Liver (tissue), 9 donors: ENCODE results near the gene TSPAN32. TPM values are rescaled to one million over a fixed set of nuclear protein-coding genes. Genes with fewer than 3 reads are reported as not detected.

ENCODE experiments used
- DNase-seq: peaks from one replicate; pipeline ENCODE4 v3.0.0-alpha.2; 2017; ENCODE audit warnings: low spot score
- H3K27ac ChIP-seq, 2 donors: one replicate each; pipeline ENCODE4 v1.7.0; 2013; ENCODE audit warnings: inconsistent platforms in 2 of 2, low read length in 2 of 2, control low read depth in 1 of 2, low read depth in 1 of 2, mild to moderate bottlenecking in 1 of 2
- H3K27me3 ChIP-seq, 4 donors: one replicate each; pipeline versions ENCODE4 v1.6.1 to v1.7.0; 2013; ENCODE audit warnings: low read length in 3 of 4, inconsistent platforms in 1 of 4, mild to moderate bottlenecking in 1 of 4, moderate library complexity in 1 of 4; ENCODE audit not compliant: control insufficient read depth in 4 of 4, insufficient read depth in 4 of 4
- H3K36me3 ChIP-seq, 4 donors: one replicate each; pipeline versions ENCODE4 v1.6.1 to v1.7.0; 2013; ENCODE audit warnings: low read length in 3 of 4, mild to moderate bottlenecking in 3 of 4, low read depth in 1 of 4, moderate library complexity in 1 of 4; ENCODE audit not compliant: control insufficient read depth in 4 of 4, insufficient read depth in 3 of 4
- H3K4me1 ChIP-seq, 4 donors: one replicate each; pipeline versions ENCODE4 v1.6.1 to v1.7.0; 2013; ENCODE audit warnings: low read length in 3 of 4, mild to moderate bottlenecking in 3 of 4, moderate library complexity in 1 of 4; ENCODE audit not compliant: control insufficient read depth in 4 of 4, insufficient read depth in 4 of 4
- H3K4me3 ChIP-seq, 3 donors: one replicate each; pipeline versions ENCODE4 v1.6.1 to v1.7.0; 2013; ENCODE audit warnings: low read length in 3 of 3, control low read depth in 1 of 3, low read depth in 1 of 3, mild to moderate bottlenecking in 1 of 3
- H3K9ac ChIP-seq, 2 donors: one replicate each; pipeline ENCODE4 v1.7.0; 2013; ENCODE audit warnings: low read length in 2 of 2, mild to moderate bottlenecking in 2 of 2, moderate library complexity in 2 of 2, control low read depth in 1 of 2, low read depth in 1 of 2
- H3K9me3 ChIP-seq, 4 donors: one replicate each; pipeline versions ENCODE4 v1.6.1 to v1.7.0; 2013; ENCODE audit warnings: low read length in 3 of 4; ENCODE audit not compliant: control insufficient read depth in 4 of 4
- EGR1 ChIP-seq, 2 donors: IDR thresholded peaks; 2 replicates each; pipeline ENCODE4 v1.6.1; 2016 to 2018; ENCODE audit warnings: antibody characterized with exemption in 2 of 2, low read depth in 2 of 2
- FOXA1 ChIP-seq: IDR thresholded peaks from 2 replicates; pipeline ENCODE4 v1.6.1; 2016; ENCODE audit warnings: antibody characterized with exemption
- FOXA2 ChIP-seq: IDR thresholded peaks from 2 replicates; pipeline ENCODE4 v1.6.1; 2016; ENCODE audit warnings: antibody characterized with exemption
- GABPA ChIP-seq, 2 donors: IDR thresholded peaks in 1 of 2; conservative IDR thresholded peaks in 1 of 2; 2 replicates each; pipeline ENCODE4 v1.6.1; 2016; ENCODE audit warnings: antibody characterized with exemption in 2 of 2, mild to moderate bottlenecking in 1 of 2, moderate library complexity in 1 of 2
- HNF4A ChIP-seq, 2 donors: conservative IDR thresholded peaks; 2 replicates each; pipeline ENCODE4 v1.6.1; 2016; ENCODE audit warnings: antibody characterized with exemption in 2 of 2, mild to moderate bottlenecking in 2 of 2
- HNF4G ChIP-seq: IDR thresholded peaks from 2 replicates; pipeline ENCODE4 v1.6.1; 2016; ENCODE audit warnings: antibody characterized with exemption
- JUND ChIP-seq, 2 donors: IDR thresholded peaks; 2 replicates each; pipeline ENCODE4 v1.6.1; 2016; ENCODE audit warnings: antibody characterized with exemption in 2 of 2
- NR2F2 ChIP-seq: IDR thresholded peaks from 2 replicates; pipeline ENCODE4 v1.6.1; 2016; ENCODE audit warnings: antibody characterized with exemption
- RAD21 ChIP-seq, 2 donors: IDR thresholded peaks; 2 replicates each; pipeline ENCODE4 v1.6.1; 2016; ENCODE audit warnings: antibody characterized with exemption in 2 of 2, mild to moderate bottlenecking in 2 of 2
- REST ChIP-seq: IDR thresholded peaks from 2 replicates; pipeline ENCODE4 v1.6.1; 2016; ENCODE audit warnings: antibody characterized with exemption, mild to moderate bottlenecking
- RXRA ChIP-seq, 2 donors: IDR thresholded peaks; 2 replicates each; pipeline ENCODE4 v1.6.1; 2017 to 2018; ENCODE audit warnings: antibody characterized with exemption in 2 of 2, mild to moderate bottlenecking in 1 of 2
- SP1 ChIP-seq: IDR thresholded peaks from 2 replicates; pipeline ENCODE4 v1.6.1; 2018; ENCODE audit warnings: antibody characterized with exemption, mild to moderate bottlenecking
- TAF1 ChIP-seq: conservative IDR thresholded peaks from 2 replicates; pipeline ENCODE4 v1.6.1; 2016; ENCODE audit warnings: antibody characterized with exemption, mild to moderate bottlenecking
- YY1 ChIP-seq: IDR thresholded peaks from 2 replicates; pipeline ENCODE4 v1.6.1; 2016; ENCODE audit warnings: antibody characterized with exemption, mild to moderate bottlenecking
- WGBS: extraction: QIAGEN DNeasy Blood & Tissue Kit; methylation state at CpG from one replicate; pipeline ENCODE4 v1.1.7; 2013; 5-methylcytosine and 5-hydroxymethylcytosine counted together
- polyA plus RNA-seq, 2 donors: library from polyadenylated mRNA; stranded (reverse) in 1 of 2; unstranded in 1 of 2; fragments of 200-250 nt in 1 of 2; fragments of >200 nt in 1 of 2; fragmentation: Nextera tagmentation in 1 of 2; extraction: Ambion mirVana in 1 of 2; gene quantifications; one replicate each; pipeline versions ENCODE4 v1.2.1 to v1.2.3, GENCODE V29; 2013 to 2015
- total RNA-seq, 2 donors: library from RNA; depleted of rRNA; stranded (reverse); fragments of >200 nt; gene quantifications; one replicate each; pipeline ENCODE4 v1.2.3, GENCODE V29; 2014
- TF ChIP-seq, protein P1 (sequence below): IDR thresholded peaks from 2 replicates; pipeline ENCODE4 v1.6.1; 2016; ENCODE audit warnings: antibody characterized with exemption
- TF ChIP-seq, protein P2 (sequence below): fragments of 150-350 bp; IDR thresholded peaks from 2 replicates; pipeline ENCODE4 v1.5.1; 2017; ENCODE audit warnings: improper control_type of control experiment, low read depth, low read length; ENCODE audit not compliant: missing input control
- TF ChIP-seq, protein P3 (sequence below): IDR thresholded peaks from 2 replicates; pipeline ENCODE4 v1.6.1; 2016; ENCODE audit warnings: antibody characterized with exemption
- TF ChIP-seq, protein P4 (sequence below): IDR thresholded peaks from 2 replicates; pipeline ENCODE4 v1.6.1; 2016; ENCODE audit warnings: antibody characterized with exemption
- donor health status: healthy.
- donor health status: healthy.
- donor health status: healthy.
- donor health status: healthy.
- donor health status: healthy.

Gene TSPAN32
- total and polyA plus RNA-seq, 4 donors = 0.25 to 71.4 (median 0.45) TPM

DNA sequence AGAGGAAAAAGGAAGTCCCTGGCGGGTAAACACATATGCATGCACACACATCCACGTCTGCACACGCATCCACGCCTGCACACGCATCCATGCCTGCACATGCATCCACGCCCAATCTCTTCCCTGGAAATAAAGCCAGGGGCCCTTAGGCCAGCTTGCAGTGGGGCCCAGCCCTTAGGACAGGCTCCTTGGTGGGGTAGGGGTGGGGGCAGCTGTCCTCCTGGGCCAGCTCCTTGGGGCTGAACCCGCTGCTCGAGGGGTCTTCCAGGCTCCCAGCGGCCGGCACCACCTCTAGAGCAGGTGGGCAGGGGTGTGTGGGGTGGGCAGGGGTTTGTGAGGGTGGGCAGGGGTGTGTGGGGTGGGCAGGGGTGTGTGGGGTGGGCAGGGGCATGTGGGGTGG, 2.0 kb upstream of the TSPAN32 start (continued):
- TF ChIP-seq REST = no peak

GRCh38 chr11:2300290-2300935, 1.4 kb upstream of the TSPAN32 start:
- H3K4me1 ChIP-seq = peaks cover under 1 to 27% (median 17%) of the 10 kb centered on the region in 4 donors
- peak; percentile 48 for DNase-seq
- TF ChIP-seq RXRA (IDR thresholded peaks at IDR 0.05) (no peak), HNF4A (conservative IDR thresholded peaks at IDR 0.05) (no peak), HNF4G (no peak), TAF1 (no peak), RAD21 (IDR thresholded peaks at IDR 0.05) (no peak), NR2F2 (no peak), REST (no peak), SP1 (no peak), FOXA2 (no peak), EGR1 (IDR thresholded peaks at IDR 0.05; ENCODE audit: low read depth in 2 of 2) (no peak), JUND (IDR thresholded peaks at IDR 0.05) (no peak), GABPA (IDR thresholded peaks at IDR 0.05 in 1 of 2, conservative IDR thresholded peaks at IDR 0.05 in 1 of 2) (no peak), FOXA1 (no peak), YY1 (no peak)
- TF ChIP-seq, protein P1, sequence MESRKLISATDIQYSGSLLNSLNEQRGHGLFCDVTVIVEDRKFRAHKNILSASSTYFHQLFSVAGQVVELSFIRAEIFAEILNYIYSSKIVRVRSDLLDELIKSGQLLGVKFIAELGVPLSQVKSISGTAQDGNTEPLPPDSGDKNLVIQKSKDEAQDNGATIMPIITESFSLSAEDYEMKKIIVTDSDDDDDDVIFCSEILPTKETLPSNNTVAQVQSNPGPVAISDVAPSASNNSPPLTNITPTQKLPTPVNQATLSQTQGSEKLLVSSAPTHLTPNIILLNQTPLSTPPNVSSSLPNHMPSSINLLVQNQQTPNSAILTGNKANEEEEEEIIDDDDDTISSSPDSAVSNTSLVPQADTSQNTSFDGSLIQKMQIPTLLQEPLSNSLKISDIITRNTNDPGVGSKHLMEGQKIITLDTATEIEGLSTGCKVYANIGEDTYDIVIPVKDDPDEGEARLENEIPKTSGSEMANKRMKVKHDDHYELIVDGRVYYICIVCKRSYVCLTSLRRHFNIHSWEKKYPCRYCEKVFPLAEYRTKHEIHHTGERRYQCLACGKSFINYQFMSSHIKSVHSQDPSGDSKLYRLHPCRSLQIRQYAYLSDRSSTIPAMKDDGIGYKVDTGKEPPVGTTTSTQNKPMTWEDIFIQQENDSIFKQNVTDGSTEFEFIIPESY = no peak
- TF ChIP-seq, protein P2, sequence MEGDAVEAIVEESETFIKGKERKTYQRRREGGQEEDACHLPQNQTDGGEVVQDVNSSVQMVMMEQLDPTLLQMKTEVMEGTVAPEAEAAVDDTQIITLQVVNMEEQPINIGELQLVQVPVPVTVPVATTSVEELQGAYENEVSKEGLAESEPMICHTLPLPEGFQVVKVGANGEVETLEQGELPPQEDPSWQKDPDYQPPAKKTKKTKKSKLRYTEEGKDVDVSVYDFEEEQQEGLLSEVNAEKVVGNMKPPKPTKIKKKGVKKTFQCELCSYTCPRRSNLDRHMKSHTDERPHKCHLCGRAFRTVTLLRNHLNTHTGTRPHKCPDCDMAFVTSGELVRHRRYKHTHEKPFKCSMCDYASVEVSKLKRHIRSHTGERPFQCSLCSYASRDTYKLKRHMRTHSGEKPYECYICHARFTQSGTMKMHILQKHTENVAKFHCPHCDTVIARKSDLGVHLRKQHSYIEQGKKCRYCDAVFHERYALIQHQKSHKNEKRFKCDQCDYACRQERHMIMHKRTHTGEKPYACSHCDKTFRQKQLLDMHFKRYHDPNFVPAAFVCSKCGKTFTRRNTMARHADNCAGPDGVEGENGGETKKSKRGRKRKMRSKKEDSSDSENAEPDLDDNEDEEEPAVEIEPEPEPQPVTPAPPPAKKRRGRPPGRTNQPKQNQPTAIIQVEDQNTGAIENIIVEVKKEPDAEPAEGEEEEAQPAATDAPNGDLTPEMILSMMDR = no peak
- TF ChIP-seq, protein P3, sequence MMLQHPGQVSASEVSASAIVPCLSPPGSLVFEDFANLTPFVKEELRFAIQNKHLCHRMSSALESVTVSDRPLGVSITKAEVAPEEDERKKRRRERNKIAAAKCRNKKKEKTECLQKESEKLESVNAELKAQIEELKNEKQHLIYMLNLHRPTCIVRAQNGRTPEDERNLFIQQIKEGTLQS = no peak
- TF ChIP-seq, protein P4, sequence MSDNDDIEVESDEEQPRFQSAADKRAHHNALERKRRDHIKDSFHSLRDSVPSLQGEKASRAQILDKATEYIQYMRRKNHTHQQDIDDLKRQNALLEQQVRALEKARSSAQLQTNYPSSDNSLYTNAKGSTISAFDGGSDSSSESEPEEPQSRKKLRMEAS = no peak
- H3K27ac ChIP-seq = peak overlapping the region in 1 of 2 donors; percentile 11
- H3K4me3 ChIP-seq = no peak overlapping the region
- H3K9me3 ChIP-seq = no peaks in the 10 kb centered on the region
- H3K36me3 ChIP-seq = no peaks in the 10 kb centered on the region
- 65% methylated on average over 19 of the region's 19 CpGs for WGBS
- no peaks in the 10 kb centered on the region for H3K27me3 ChIP-seq
- no peak overlapping the region for H3K9ac ChIP-seq
